Liver (tissue), 9 donors: Measurements from ENCODE around the gene THRB. TPM values are rescaled to one million over a fixed set of nuclear protein-coding genes. Genes with fewer than 3 reads are reported as not detected.

Experiments
- DNase-seq: peaks from one replicate; pipeline ENCODE4 v3.0.0-alpha.2; 2017; ENCODE audit warnings: low spot score
- H3K27ac ChIP-seq, 2 donors: one replicate each; pipeline ENCODE4 v1.7.0; 2013; ENCODE audit warnings: inconsistent platforms in 2 of 2, low read length in 2 of 2, control low read depth in 1 of 2, low read depth in 1 of 2, mild to moderate bottlenecking in 1 of 2
- H3K27me3 ChIP-seq, 4 donors: one replicate each; pipeline versions ENCODE4 v1.6.1 to v1.7.0; 2013; ENCODE audit warnings: low read length in 3 of 4, inconsistent platforms in 1 of 4, mild to moderate bottlenecking in 1 of 4, moderate library complexity in 1 of 4; ENCODE audit not compliant: control insufficient read depth in 4 of 4, insufficient read depth in 4 of 4
- H3K36me3 ChIP-seq, 4 donors: one replicate each; pipeline versions ENCODE4 v1.6.1 to v1.7.0; 2013; ENCODE audit warnings: low read length in 3 of 4, mild to moderate bottlenecking in 3 of 4, low read depth in 1 of 4, moderate library complexity in 1 of 4; ENCODE audit not compliant: control insufficient read depth in 4 of 4, insufficient read depth in 3 of 4
- H3K4me1 ChIP-seq, 4 donors: one replicate each; pipeline versions ENCODE4 v1.6.1 to v1.7.0; 2013; ENCODE audit warnings: low read length in 3 of 4, mild to moderate bottlenecking in 3 of 4, moderate library complexity in 1 of 4; ENCODE audit not compliant: control insufficient read depth in 4 of 4, insufficient read depth in 4 of 4
- H3K4me3 ChIP-seq, 3 donors: one replicate each; pipeline versions ENCODE4 v1.6.1 to v1.7.0; 2013; ENCODE audit warnings: low read length in 3 of 3, control low read depth in 1 of 3, low read depth in 1 of 3, mild to moderate bottlenecking in 1 of 3
- H3K9ac ChIP-seq, 2 donors: one replicate each; pipeline ENCODE4 v1.7.0; 2013; ENCODE audit warnings: low read length in 2 of 2, mild to moderate bottlenecking in 2 of 2, moderate library complexity in 2 of 2, control low read depth in 1 of 2, low read depth in 1 of 2
- H3K9me3 ChIP-seq, 4 donors: one replicate each; pipeline versions ENCODE4 v1.6.1 to v1.7.0; 2013; ENCODE audit warnings: low read length in 3 of 4; ENCODE audit not compliant: control insufficient read depth in 4 of 4
- EGR1 ChIP-seq, 2 donors: IDR thresholded peaks; 2 replicates each; pipeline ENCODE4 v1.6.1; 2016 to 2018; ENCODE audit warnings: antibody characterized with exemption in 2 of 2, low read depth in 2 of 2
- FOXA2 ChIP-seq: IDR thresholded peaks from 2 replicates; pipeline ENCODE4 v1.6.1; 2016; ENCODE audit warnings: antibody characterized with exemption
- HNF4A ChIP-seq, 2 donors: conservative IDR thresholded peaks; 2 replicates each; pipeline ENCODE4 v1.6.1; 2016; ENCODE audit warnings: antibody characterized with exemption in 2 of 2, mild to moderate bottlenecking in 2 of 2
- JUND ChIP-seq, 2 donors: IDR thresholded peaks; 2 replicates each; pipeline ENCODE4 v1.6.1; 2016; ENCODE audit warnings: antibody characterized with exemption in 2 of 2
- NR2F2 ChIP-seq: IDR thresholded peaks from 2 replicates; pipeline ENCODE4 v1.6.1; 2016; ENCODE audit warnings: antibody characterized with exemption
- RAD21 ChIP-seq, 2 donors: IDR thresholded peaks; 2 replicates each; pipeline ENCODE4 v1.6.1; 2016; ENCODE audit warnings: antibody characterized with exemption in 2 of 2, mild to moderate bottlenecking in 2 of 2
- SP1 ChIP-seq: IDR thresholded peaks from 2 replicates; pipeline ENCODE4 v1.6.1; 2018; ENCODE audit warnings: antibody characterized with exemption, mild to moderate bottlenecking
- YY1 ChIP-seq: IDR thresholded peaks from 2 replicates; pipeline ENCODE4 v1.6.1; 2016; ENCODE audit warnings: antibody characterized with exemption, mild to moderate bottlenecking
- WGBS: extraction: QIAGEN DNeasy Blood & Tissue Kit; methylation state at CpG from one replicate; pipeline ENCODE4 v1.1.7; 2013; 5-methylcytosine and 5-hydroxymethylcytosine counted together
- polyA plus RNA-seq, 2 donors: library from polyadenylated mRNA; stranded (reverse) in 1 of 2; unstranded in 1 of 2; fragments of 200-250 nt in 1 of 2; fragments of >200 nt in 1 of 2; fragmentation: Nextera tagmentation in 1 of 2; extraction: Ambion mirVana in 1 of 2; gene quantifications; one replicate each; pipeline versions ENCODE4 v1.2.1 to v1.2.3, GENCODE V29; 2013 to 2015
- total RNA-seq, 2 donors: library from RNA; depleted of rRNA; stranded (reverse); fragments of >200 nt; gene quantifications; one replicate each; pipeline ENCODE4 v1.2.3, GENCODE V29; 2014
- TF ChIP-seq, protein P1 (sequence below): fragments of 150-350 bp; IDR thresholded peaks from 2 replicates; pipeline ENCODE4 v1.5.1; 2017; ENCODE audit warnings: improper control_type of control experiment, low read depth, low read length; ENCODE audit not compliant: missing input control
- donor health status: healthy.
- donor health status: healthy.
- donor health status: healthy.
- donor health status: healthy.
- donor health status: healthy.

The THRB gene
- total and polyA plus RNA-seq, 4 donors: 5.9 to 23.9 (median 9.3) TPM

GRCh38 chr3:24533561-24534193 lies 39.0 kb upstream of the THRB start (continued):
- TF ChIP-seq, protein P1, sequence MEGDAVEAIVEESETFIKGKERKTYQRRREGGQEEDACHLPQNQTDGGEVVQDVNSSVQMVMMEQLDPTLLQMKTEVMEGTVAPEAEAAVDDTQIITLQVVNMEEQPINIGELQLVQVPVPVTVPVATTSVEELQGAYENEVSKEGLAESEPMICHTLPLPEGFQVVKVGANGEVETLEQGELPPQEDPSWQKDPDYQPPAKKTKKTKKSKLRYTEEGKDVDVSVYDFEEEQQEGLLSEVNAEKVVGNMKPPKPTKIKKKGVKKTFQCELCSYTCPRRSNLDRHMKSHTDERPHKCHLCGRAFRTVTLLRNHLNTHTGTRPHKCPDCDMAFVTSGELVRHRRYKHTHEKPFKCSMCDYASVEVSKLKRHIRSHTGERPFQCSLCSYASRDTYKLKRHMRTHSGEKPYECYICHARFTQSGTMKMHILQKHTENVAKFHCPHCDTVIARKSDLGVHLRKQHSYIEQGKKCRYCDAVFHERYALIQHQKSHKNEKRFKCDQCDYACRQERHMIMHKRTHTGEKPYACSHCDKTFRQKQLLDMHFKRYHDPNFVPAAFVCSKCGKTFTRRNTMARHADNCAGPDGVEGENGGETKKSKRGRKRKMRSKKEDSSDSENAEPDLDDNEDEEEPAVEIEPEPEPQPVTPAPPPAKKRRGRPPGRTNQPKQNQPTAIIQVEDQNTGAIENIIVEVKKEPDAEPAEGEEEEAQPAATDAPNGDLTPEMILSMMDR: no peak
- TF ChIP-seq HNF4A (conservative IDR thresholded peaks at IDR 0.05): no peak
- TF ChIP-seq EGR1 (IDR thresholded peaks at IDR 0.05; ENCODE audit: low read depth in 2 of 2): no peak
- TF ChIP-seq FOXA2: no peak
- TF ChIP-seq NR2F2: no peak
- TF ChIP-seq SP1: no peak
- no peak for TF ChIP-seq YY1
- TF ChIP-seq JUND (IDR thresholded peaks at IDR 0.05): no peak

DNA sequence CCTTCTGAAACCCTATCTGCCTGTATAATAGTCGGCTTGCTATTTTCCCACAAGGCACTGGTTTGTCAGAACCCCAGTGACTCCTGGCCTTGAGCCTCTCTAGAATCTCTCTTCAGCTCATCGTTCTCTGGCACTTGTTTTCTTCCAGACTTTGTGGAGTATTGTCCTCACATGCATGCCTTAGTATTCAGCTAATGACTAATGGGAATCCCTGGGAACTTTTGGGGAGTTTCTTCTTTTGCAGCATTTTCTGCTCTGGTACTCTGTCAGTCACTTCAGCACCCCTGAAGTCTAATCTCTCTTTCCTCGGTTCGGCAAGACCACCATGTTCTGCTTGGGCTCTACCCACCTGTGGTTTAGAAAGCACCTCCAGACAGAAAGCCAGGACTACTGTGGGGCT lies 35.8 kb upstream of the THRB start:
- no peaks in the 10 kb centered on the region for H3K9me3 ChIP-seq
- no peak overlapping the region for H3K27ac ChIP-seq
- TF ChIP-seq FOXA2 (no peak), RAD21 (IDR thresholded peaks at IDR 0.05) (no peak), JUND (IDR thresholded peaks at IDR 0.05) (no peak)
- TF ChIP-seq, protein P1: no peak
- no peak for DNase-seq
- H3K4me1 ChIP-seq: peaks cover 0 to 8% (median 3%) of the 10 kb centered on the region in 4 donors
- H3K36me3 ChIP-seq: no peaks in the 10 kb centered on the region
- no peaks in the 10 kb centered on the region for H3K27me3 ChIP-seq
- WGBS: 89% methylated on average over 4 of the region's 4 CpGs
- no peak overlapping the region for H3K9ac ChIP-seq
- H3K4me3 ChIP-seq: no peak overlapping the region

DNA sequence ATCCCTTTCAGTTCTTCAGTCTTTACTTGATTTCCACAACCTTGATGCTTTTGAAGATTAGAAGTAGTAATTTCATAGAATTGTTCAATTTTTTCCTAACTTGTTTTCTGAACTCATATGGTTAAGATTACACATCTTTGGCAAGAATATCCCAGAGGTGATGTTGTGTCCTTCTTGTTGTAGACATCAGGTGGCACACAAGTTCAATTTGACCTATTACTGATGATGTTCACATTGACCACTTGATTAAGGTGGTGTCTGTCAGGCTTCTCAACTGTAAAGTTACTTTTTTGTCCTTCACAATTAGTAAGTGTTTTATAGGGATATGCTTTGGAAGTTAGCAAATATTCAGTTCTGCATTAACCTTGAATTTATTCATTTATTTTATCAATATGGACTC lies 34.6 kb upstream of the THRB start:
- Histone ChIP-seq H3K9ac (no peak overlapping the region), H3K27me3 (no peaks in the 10 kb centered on the region), H3K4me3 (no peak overlapping the region), H3K36me3 (no peaks in the 10 kb centered on the region), H3K9me3 (no peaks in the 10 kb centered on the region), H3K27ac (no peak overlapping the region), H3K4me1 (peaks cover 2 to 8% (median 8%) of the 10 kb centered on the region in 4 donors)
- DNase-seq: no peak
- TF ChIP-seq, protein P1: peak; percentile 20
- TF ChIP-seq RAD21 (IDR thresholded peaks at IDR 0.05) (peak; percentile 66 to 70), JUND (IDR thresholded peaks at IDR 0.05) (no peak)
